Activated CD8-positive, alpha-beta T cell treated with anti-CD3 and anti-CD28 coated beads for 36 hours (primary cell): ENCODE measurements around the gene CHIA. TPM values are rescaled to one million over a fixed set of nuclear protein-coding genes. Genes with fewer than 3 reads are reported as not detected.

Experiments used
- ATAC-seq: fragments of 200-7000 bp; cut with Tn5 transposase; one replicate; pipeline ENCODE4 v1.10.0; 2021; ENCODE audit warnings: mild to moderate bottlenecking, moderate library complexity
- CTCF ChIA-PET: fragments of 350-600 bp; sonication (Branson Sonifier 250); formaldehyde crosslinking; loops from one replicate; lab custom pipeline; 2021; ENCODE audit warnings: antibody characterized with exemption; lab: Charles Lee
- POLR2A ChIA-PET: fragments of 350-600 bp; sonication (Branson Sonifier 250); formaldehyde crosslinking; loops from one replicate; lab custom pipeline; 2021; ENCODE audit warnings: antibody characterized with exemption; lab: Charles Lee
- DNase-seq: peaks from one replicate; pipeline ENCODE4 v3.0.0-alpha.2; 2020
- H3K27ac Mint-ChIP-seq: one replicate; pipeline ENCODE4 v1.8.0; 2021; ENCODE audit warnings: mild to moderate bottlenecking, mixed read lengths
- H3K27me3 Mint-ChIP-seq: one replicate; pipeline ENCODE4 v1.8.0; 2021; ENCODE audit warnings: mixed read lengths
- H3K36me3 Mint-ChIP-seq: one replicate; pipeline ENCODE4 v1.8.0; 2021; ENCODE audit warnings: low read depth, mixed read lengths
- H3K4me1 Mint-ChIP-seq: one replicate; pipeline ENCODE4 v1.8.0; 2021; ENCODE audit warnings: low read depth, mixed read lengths
- H3K4me3 Mint-ChIP-seq: one replicate; pipeline ENCODE4 v1.8.0; 2021; ENCODE audit warnings: mild to moderate bottlenecking, moderate library complexity, mixed read lengths
- H3K9me3 Mint-ChIP-seq: one replicate; pipeline ENCODE4 v1.8.0; 2021; ENCODE audit warnings: mixed read lengths
- intact Hi-C: fragments of 100-400 bp; cut with micrococcal nuclease; formaldehyde crosslinking; loops from one replicate; pipeline ENCODE4 v1.10.0; 2022
- total RNA-seq, 2 experiments: library from RNA; stranded (reverse); gene quantifications; one replicate each; pipeline ENCODE4 v1.2.3, GENCODE V29; 2021
- TF ChIP-seq, protein P1 (sequence below): fragments of 200-600 bp; IDR thresholded peaks from one replicate; pipeline ENCODE4 v1.8.0; 2022; ENCODE audit warnings: antibody characterized with exemption, mild to moderate bottlenecking

CHIA gene
- total RNA-seq, 2 experiments from 2014 or later: not detected

DNA sequence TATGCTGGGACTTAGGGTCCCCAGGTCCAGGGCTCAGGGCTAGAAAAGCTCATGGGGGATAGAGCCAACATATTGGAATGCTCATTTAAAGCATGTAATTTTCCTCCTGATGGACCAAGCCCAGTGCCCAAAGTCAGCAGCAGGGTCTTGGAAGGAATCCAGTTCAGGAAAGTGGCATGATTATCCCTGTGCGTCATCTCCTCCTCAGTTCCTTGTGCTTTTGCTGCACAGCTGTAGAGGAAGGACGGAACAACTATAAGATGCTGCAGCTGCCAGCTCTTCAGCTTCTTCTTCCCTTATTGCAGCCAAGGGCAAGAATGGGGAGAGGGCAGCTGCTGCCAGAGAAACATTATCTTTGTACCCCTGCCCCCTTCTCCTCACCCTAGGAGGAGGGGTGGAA lies 78.5 kb downstream of the CHIA start:
- Mint-ChIP-seq H3K4me3 (no peak overlapping the region), H3K4me1 (no peaks in the 10 kb centered on the region), H3K27me3 (peaks cover 18% of the 10 kb centered on the region), H3K36me3 (no peaks in the 10 kb centered on the region), H3K9me3 (no peaks in the 10 kb centered on the region), H3K27ac (no peak overlapping the region)
- ChIA-PET CTCF (interaction anchor here (1.6 to 2.5 kb wide), 2 partner anchors 13 to 31 kb away, joined by 3 to 7 read pairs; no protein-coding TSS in a partner anchor), POLR2A (no interaction called here)
- intact Hi-C loops: no loop called here
- no peak for ATAC-seq
- DNase-seq: no peak
- TF ChIP-seq, protein P1, sequence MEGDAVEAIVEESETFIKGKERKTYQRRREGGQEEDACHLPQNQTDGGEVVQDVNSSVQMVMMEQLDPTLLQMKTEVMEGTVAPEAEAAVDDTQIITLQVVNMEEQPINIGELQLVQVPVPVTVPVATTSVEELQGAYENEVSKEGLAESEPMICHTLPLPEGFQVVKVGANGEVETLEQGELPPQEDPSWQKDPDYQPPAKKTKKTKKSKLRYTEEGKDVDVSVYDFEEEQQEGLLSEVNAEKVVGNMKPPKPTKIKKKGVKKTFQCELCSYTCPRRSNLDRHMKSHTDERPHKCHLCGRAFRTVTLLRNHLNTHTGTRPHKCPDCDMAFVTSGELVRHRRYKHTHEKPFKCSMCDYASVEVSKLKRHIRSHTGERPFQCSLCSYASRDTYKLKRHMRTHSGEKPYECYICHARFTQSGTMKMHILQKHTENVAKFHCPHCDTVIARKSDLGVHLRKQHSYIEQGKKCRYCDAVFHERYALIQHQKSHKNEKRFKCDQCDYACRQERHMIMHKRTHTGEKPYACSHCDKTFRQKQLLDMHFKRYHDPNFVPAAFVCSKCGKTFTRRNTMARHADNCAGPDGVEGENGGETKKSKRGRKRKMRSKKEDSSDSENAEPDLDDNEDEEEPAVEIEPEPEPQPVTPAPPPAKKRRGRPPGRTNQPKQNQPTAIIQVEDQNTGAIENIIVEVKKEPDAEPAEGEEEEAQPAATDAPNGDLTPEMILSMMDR: no peak

DNA sequence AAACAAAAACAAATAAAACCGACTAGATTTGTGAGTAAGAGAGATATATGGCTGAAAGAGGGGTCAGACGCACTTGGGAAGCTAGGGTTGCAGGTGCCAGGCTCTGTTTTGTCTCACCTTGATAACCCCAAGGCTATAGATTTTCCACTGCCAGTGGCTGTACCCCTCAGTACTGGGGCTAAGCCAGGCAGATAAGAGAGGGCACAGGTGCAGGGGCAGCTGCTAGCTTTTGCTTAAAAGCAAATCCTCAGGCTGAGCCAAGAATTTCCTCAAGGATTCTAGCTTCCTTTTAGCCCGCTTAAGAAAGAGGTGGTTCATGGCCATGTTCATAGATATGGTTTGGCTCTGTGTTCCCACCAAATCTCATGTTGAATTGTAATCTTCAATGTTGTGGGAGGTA lies 79.0 kb downstream of the CHIA start:
- Mint-ChIP-seq H3K27ac (no peak overlapping the region), H3K4me1 (no peaks in the 10 kb centered on the region), H3K27me3 (peaks cover 18% of the 10 kb centered on the region), H3K4me3 (no peak overlapping the region), H3K9me3 (no peaks in the 10 kb centered on the region), H3K36me3 (no peaks in the 10 kb centered on the region)
- DNase-seq (no peak), ATAC-seq (no peak)
- intact Hi-C loops: no loop called here
- TF ChIP-seq, protein P1: no peak
- CTCF ChIA-PET: interaction anchor here (1.6 to 2.5 kb wide), 2 partner anchors 13 to 30 kb away, joined by 3 to 7 read pairs; no protein-coding TSS in a partner anchor
- POLR2A ChIA-PET: no interaction called here

Other genes with a start within 250 kb of the CHIA start
- 10 to 100 TPM; 27.5 to 37.2 TPM for gene DRAM2, start 150.8 kb upstream of the CHIA start, total RNA-seq
- gene CEPT1, start 150.6 kb upstream of the CHIA start, total RNA-seq: 10 to 100 TPM; 36.0 to 38.6 TPM
- gene DENND2D, start 90.2 kb upstream of the CHIA start, total RNA-seq: 100 to 1,000 TPM; 201 to 208 TPM
- gene CHI3L2, start 63.1 kb upstream of the CHIA start, total RNA-seq: 10 to 100 TPM in 1 of 2 experiments, 1 to 10 TPM in 1; 9.2 to 10.4 TPM
- 1 to 10 TPM; 1.1 to 1.6 TPM for gene OVGP1, start 136.9 kb downstream of the CHIA start, total RNA-seq
- 10 to 100 TPM; 54.0 to 54.6 TPM for gene WDR77, start 158.4 kb downstream of the CHIA start, total RNA-seq
- 100 to 1,000 TPM; 341 to 342 TPM for gene ATP5PB, start 158.6 kb downstream of the CHIA start, total RNA-seq
- gene C1orf162, start 183.1 kb downstream of the CHIA start, total RNA-seq: 1 to 10 TPM; 4.5 to 4.7 TPM
- not detected for gene ADORA3, start 212.8 kb downstream of the CHIA start, total RNA-seq
- not detected for gene TMIGD3, start 212.8 kb downstream of the CHIA start, total RNA-seq